Naive thymus-derived CD4-positive, alpha-beta T cell (primary cell): ENCODE data around the gene MB. TPM values are rescaled to one million over a fixed set of nuclear protein-coding genes. Genes with fewer than 3 reads are reported as not detected.

Experiments
- polyA plus RNA-seq, 2 donors: library from polyadenylated mRNA; unstranded; fragments of 300-500 nt; fragmentation: Illumina TruSeq; gene quantifications; one replicate each; pipeline ENCODE4 v1.2.3, GENCODE V29; 2021
- total RNA-seq, 6 experiments: library from RNA in 5 of 6; stranded (reverse) in 5 of 6; gene quantifications; 1 replicate in 5 of 6; 2 replicates in 1 of 6; pipeline ENCODE4 v1.2.3 and lab custom pipeline; 2021 to 2026

MB gene
- total and polyA plus RNA-seq, 7 experiments from 2014 or later = 0.60 TPM; not detected in 6

Other genes with a start within 250 kb of the MB start
- 10 to 100 TPM in 1 of 5 experiments, 1 to 10 TPM in 3, under 1 TPM in 1; 0.92 to 54.0 (median 6.6) TPM for gene HMOX1, start 236.2 kb downstream of the MB start, total RNA-seq
- under 1 TPM; 0.14 to 0.19 TPM for gene HMOX1, start 236.2 kb downstream of the MB start, polyA plus RNA-seq
- 100 to 1,000 TPM in 1 of 5 experiments, 10 to 100 TPM in 4; 34.7 to 208 (median 50.7) TPM for gene MCM5, start 217.2 kb downstream of the MB start, total RNA-seq
- gene MCM5, start 217.2 kb downstream of the MB start, polyA plus RNA-seq = 10 to 100 TPM; 19.7 to 26.4 TPM
- gene RASD2, start 76.5 kb downstream of the MB start, total RNA-seq = 1 to 10 TPM in 1 of 5 experiments, under 1 TPM in 1, not detected in 3; 0.24 to 1.4 TPM
- under 1 TPM in 1 of 2 donors, not detected in 1; 0.05 TPM for gene RASD2, start 76.5 kb downstream of the MB start, polyA plus RNA-seq
- 10 to 100 TPM; 33.4 to 99.8 (median 38.2) TPM for gene APOL6, start 31.1 kb upstream of the MB start, total RNA-seq
- gene APOL6, start 31.1 kb upstream of the MB start, polyA plus RNA-seq = 10 to 100 TPM; 18.8 to 22.5 TPM
- not detected for gene APOL5, start 100.5 kb upstream of the MB start, total RNA-seq
- gene APOL5, start 100.5 kb upstream of the MB start, polyA plus RNA-seq = not detected